GM06990 (cell line): Measurements from ENCODE around the gene CLN3.
"Not testable (repeated sequence)": the region's sequence is repeated elsewhere in the genome, so short reads cannot be mapped to it uniquely, and the experiment has no call there.

ENCODE experiments used
- DNase-seq: peaks from one replicate; pipeline ENCODE4 v3.0.0-alpha.2; 2011; ENCODE audit not compliant: insufficient read length; ENCODE audit errors: extremely low read depth
- H3K27me3 ChIP-seq: replicated peaks from 2 replicates; pipeline ENCODE4 v1.6.0; 2011; ENCODE audit warnings: low read length; ENCODE audit not compliant: control insufficient read depth, insufficient read depth
- H3K36me3 ChIP-seq: 2 replicates; pipeline ENCODE4 v1.5.1; 2011; ENCODE audit warnings: low read length; ENCODE audit not compliant: control insufficient read depth, insufficient read depth
- H3K4me3 ChIP-seq: replicated peaks from 2 replicates; pipeline ENCODE4 v1.5.1; 2011; ENCODE audit warnings: low read depth, mild to moderate bottlenecking, control low read depth, low read length
- CTCF ChIP-seq: IDR thresholded peaks from 2 replicates; pipeline ENCODE4 v1.5.1; 2011; ENCODE audit warnings: low read length, control low read depth, mild to moderate bottlenecking, inconsistent platforms; ENCODE audit not compliant: insufficient read depth, poor library complexity, severe bottlenecking

The CLN3 gene

GRCh38 chr16:28491230-28491969 lies 474 bp downstream of the CLN3 start:
- no peak for DNase-seq
- Histone ChIP-seq H3K36me3 (peaks cover 3% of the 10 kb centered on the region; the same call in 1 of the 2 replicates), H3K4me3 (peak overlapping the region; percentile 80), H3K27me3 (no peaks in the 10 kb centered on the region)
- peak; percentile 29 for TF ChIP-seq CTCF

- no peak for DNase-seq
- no peak overlapping the region for H3K4me3 ChIP-seq
- H3K27me3 ChIP-seq: no peaks in the 10 kb centered on the region
- TF ChIP-seq CTCF: no peak
- peaks cover 7% of the 10 kb centered on the region for H3K36me3 ChIP-seq
Observed at GRCh38 chr16:28486266-28486665, 5.6 kb downstream of the CLN3 start.

- not testable (repeated sequence) for DNase-seq, H3K27me3 ChIP-seq, H3K4me3 ChIP-seq
- peaks cover 14% of the 10 kb centered on the region for H3K36me3 ChIP-seq
Observed at GRCh38 chr16:28483361-28483760, 8.5 kb downstream of the CLN3 start.

GRCh38 chr16:28482026-28482425 lies 9.8 kb downstream of the CLN3 start:
- DNase-seq: no peak
- Histone ChIP-seq H3K27me3 (no peaks in the 10 kb centered on the region), H3K36me3 (peaks cover 15% of the 10 kb centered on the region), H3K4me3 (no peak overlapping the region)
- TF ChIP-seq CTCF: no peak

- TF ChIP-seq CTCF: no peak
- no peak for DNase-seq
- Histone ChIP-seq H3K36me3 (peaks cover 11% of the 10 kb centered on the region), H3K27me3 (no peaks in the 10 kb centered on the region), H3K4me3 (no peak overlapping the region)
Observed at GRCh38 chr16:28478506-28479180, 13.2 kb downstream of the CLN3 start.

- Histone ChIP-seq H3K27me3 (no peaks in the 10 kb centered on the region), H3K36me3 (peaks cover 11% of the 10 kb centered on the region), H3K4me3 (no peak overlapping the region)
- TF ChIP-seq CTCF: no peak
- DNase-seq: no peak
Observed at GRCh38 chr16:28477311-28477920, 14.5 kb downstream of the CLN3 start.
